HS-27A (cell line): ENCODE measurements around the gene SFMBT2.

ENCODE experiments used
- DNase-seq: peaks from one replicate; pipeline ENCODE4 v3.0.0-alpha.2; 2012; ENCODE audit warnings: low read depth, missing footprints

Gene SFMBT2

GRCh38 chr10:7425691-7426090 lies 14.9 kb upstream of the SFMBT2 start:
- DNase-seq, result no peak

- no peak for DNase-seq
These were observed 14.1 kb upstream of the SFMBT2 start for GRCh38 chr10:7424919-7425318.

GRCh38 chr10:7424315-7424714 lies 13.5 kb upstream of the SFMBT2 start:
- no peak for DNase-seq

- no peak for DNase-seq
These were observed 12.7 kb upstream of the SFMBT2 start for GRCh38 chr10:7423521-7423920.

- no peak for DNase-seq
These were observed 10.7 kb upstream of the SFMBT2 start for GRCh38 chr10:7421526-7421925.

GRCh38 chr10:7419998-7420397 lies 9.2 kb upstream of the SFMBT2 start:
- DNase-seq, result no peak

GRCh38 chr10:7417807-7418206 lies 7.0 kb upstream of the SFMBT2 start:
- no peak for DNase-seq

GRCh38 chr10:7417103-7417623 lies 6.3 kb upstream of the SFMBT2 start:
- DNase-seq, result no peak

- no peak for DNase-seq
These were observed 3.9 kb upstream of the SFMBT2 start for GRCh38 chr10:7414766-7415165.

- DNase-seq, result no peak
These were observed 2.1 kb upstream of the SFMBT2 start for GRCh38 chr10:7412928-7413282.

GRCh38 chr10:7412237-7412927 lies 1.5 kb upstream of the SFMBT2 start:
- DNase-seq, result no peak

- no peak for DNase-seq
These were observed 866 bp upstream of the SFMBT2 start for GRCh38 chr10:7411671-7412128.

- DNase-seq, result no peak
These were observed 453 bp downstream of the SFMBT2 start for GRCh38 chr10:7410301-7410861.

- DNase-seq, result no peak
These were observed 1.1 kb downstream of the SFMBT2 start for GRCh38 chr10:7409732-7410168.

GRCh38 chr10:7409045-7409731 lies 1.6 kb downstream of the SFMBT2 start:
- no peak for DNase-seq

- no peak for DNase-seq
These were observed 2.4 kb downstream of the SFMBT2 start for GRCh38 chr10:7408291-7409044.

- DNase-seq, result no peak
These were observed 3.2 kb downstream of the SFMBT2 start for GRCh38 chr10:7407368-7408290.

GRCh38 chr10:7406712-7407333 lies 4.0 kb downstream of the SFMBT2 start:
- DNase-seq, result no peak

GRCh38 chr10:7405637-7406036 lies 5.2 kb downstream of the SFMBT2 start:
- DNase-seq, result no peak

- no peak for DNase-seq
These were observed 7.2 kb downstream of the SFMBT2 start for GRCh38 chr10:7403620-7404019.

GRCh38 chr10:7401782-7402181 lies 9.1 kb downstream of the SFMBT2 start:
- DNase-seq, result no peak
